ENCODE results near the gene SRI.

DNA sequence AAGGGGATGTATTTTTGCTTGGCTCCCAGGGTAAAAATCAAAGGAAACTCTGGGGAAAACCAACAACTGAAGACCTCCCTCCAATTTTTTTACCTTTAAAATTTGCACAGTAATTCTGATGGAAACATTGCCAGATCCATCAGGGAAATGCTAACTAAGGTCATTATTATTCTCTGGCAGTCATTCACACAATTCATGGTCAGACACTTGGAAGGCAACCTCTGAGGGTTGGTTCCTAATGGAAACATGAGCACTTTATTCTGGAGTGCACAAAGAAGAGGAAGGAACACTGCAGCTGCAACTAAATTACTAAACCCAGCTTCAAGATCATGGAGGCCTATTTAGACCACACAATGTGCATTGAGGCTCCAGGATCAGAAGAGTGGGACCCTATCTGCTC is 34.2 kb downstream of the SRI start:
- TF ChIP-seq CTCF (IDR thresholded peaks at IDR 0.05) (no peak), POLR2A (IDR thresholded peaks at IDR 0.05) (no peak)

All from thyroid gland (tissue), 4 donors.